Thyroid gland (tissue), 4 donors: ENCODE data around the gene ADAMTS1.

Experiments
- CTCF ChIP-seq, 6 experiments: fragments of 200-600 bp in 3 of 6; fragments of 450-650 bp in 3 of 6; sonication (generic) in 3 of 6; IDR thresholded peaks; one replicate each; pipeline ENCODE4 v1.5.1; 2016 to 2019; ENCODE audit warnings: antibody characterized with exemption in 6 of 6, mild to moderate bottlenecking in 2 of 6, inconsistent platforms in 1 of 6, moderate library complexity in 1 of 6
- POLR2A ChIP-seq, 2 donors: fragments of 450-650 bp; IDR thresholded peaks; one replicate each; pipeline ENCODE4 v1.6.1; 2017; ENCODE audit warnings: antibody characterized with exemption in 2 of 2, mild to moderate bottlenecking in 2 of 2, moderate library complexity in 1 of 2

- no peak for TF ChIP-seq CTCF (IDR thresholded peaks at IDR 0.05)
- TF ChIP-seq POLR2A (IDR thresholded peaks at IDR 0.05): no peak
Measured at GRCh38 chr21:26795412-26795805, 49.8 kb downstream of the ADAMTS1 start.
